OCI-LY1 (cell line): ENCODE data around the gene COL7A1.
A peak's percentile ranks its signal among the peaks of the same experiment; 100 is the strongest.

Experiments used
- H2AFZ ChIP-seq: fragments of 200-600 bp; sonication (generic), shearing (Covaris generic); 2 replicates; pipeline ENCODE4 v1.6.0; 2014; ENCODE audit warnings: antibody characterized with exemption, mild to moderate bottlenecking, low read length
- H3F3A ChIP-seq: fragments of 200-600 bp; sonication (generic), shearing (Covaris generic); 2 replicates; pipeline ENCODE4 v1.6.0; 2014; ENCODE audit warnings: mild to moderate bottlenecking, antibody characterized with exemption, low read length, moderate library complexity; ENCODE audit not compliant: insufficient read depth
- H3K27ac ChIP-seq: fragments of 200-600 bp; sonication (generic); 2 replicates; pipeline ENCODE4 v1.5.1; 2014; ENCODE audit warnings: low read length, mixed run types, mild to moderate bottlenecking, low read depth; ENCODE audit not compliant: poor library complexity, severe bottlenecking
- H3K27me3 ChIP-seq: fragments of 200-600 bp; sonication (generic); 2 replicates; pipeline ENCODE4 v1.6.0; 2014; ENCODE audit warnings: antibody characterized with exemption, mild to moderate bottlenecking, low read length, moderate library complexity; ENCODE audit not compliant: insufficient read depth
- H3K36me3 ChIP-seq: fragments of 200-600 bp; sonication (generic); 2 replicates; pipeline ENCODE4 v1.6.1; 2014; ENCODE audit warnings: mild to moderate bottlenecking, antibody characterized with exemption, low read length, moderate library complexity, mixed read lengths; ENCODE audit not compliant: insufficient read depth
- H3K4me1 ChIP-seq: fragments of 200-600 bp; sonication (generic); 2 replicates; pipeline ENCODE4 v1.5.1; 2014; ENCODE audit warnings: mild to moderate bottlenecking, low read length, moderate library complexity; ENCODE audit not compliant: insufficient read depth, severe bottlenecking
- H3K4me2 ChIP-seq: fragments of 200-600 bp; sonication (generic), shearing (Covaris generic); 2 replicates; pipeline ENCODE4 v1.6.1; 2014; ENCODE audit warnings: low read length
- H3K4me3 ChIP-seq: fragments of 200-600 bp; sonication (generic); 2 replicates; pipeline ENCODE4 v1.5.1; 2014; ENCODE audit warnings: low read length, low read depth, mild to moderate bottlenecking, mixed read lengths; ENCODE audit not compliant: poor library complexity, severe bottlenecking
- H3K79me2 ChIP-seq: fragments of 200-600 bp; shearing (Covaris generic); 2 replicates; pipeline ENCODE4 v1.6.1; 2016; ENCODE audit warnings: mixed run types, low read length, mixed read lengths; ENCODE audit not compliant: insufficient read depth
- H3K9ac ChIP-seq: fragments of 200-600 bp; sonication (generic), shearing (Covaris generic); 2 replicates; pipeline ENCODE4 v1.6.1; 2014; ENCODE audit warnings: mild to moderate bottlenecking, low read length, mixed read lengths
- H3K9me2 ChIP-seq: fragments of 200-600 bp; sonication (generic), shearing (Covaris generic); 2 replicates; pipeline ENCODE4 v1.6.1; 2014; ENCODE audit warnings: low read depth, mild to moderate bottlenecking, low read length, mixed read lengths
- H3K9me3 ChIP-seq: fragments of 200-600 bp; shearing (Covaris generic); 2 replicates; pipeline ENCODE4 v1.6.1; 2014; ENCODE audit warnings: low read length, mixed read lengths
- H4K20me1 ChIP-seq: fragments of 200-600 bp; sonication (generic), shearing (Covaris generic); 2 replicates; pipeline ENCODE4 v1.6.0; 2016; ENCODE audit warnings: mild to moderate bottlenecking, low read length; ENCODE audit not compliant: insufficient read depth
- EZH2 ChIP-seq: fragments of 200-600 bp; sonication (generic), shearing (Covaris generic); IDR thresholded peaks from 2 replicates; pipeline ENCODE4 v1.8.0; 2017; ENCODE audit warnings: borderline replicate concordance, mixed run types, mild to moderate bottlenecking, antibody characterized with exemption, low read length, moderate library complexity, mixed read lengths
- TF ChIP-seq, protein P1 (sequence below): fragments of 200-600 bp; sonication (generic), shearing (Covaris generic); IDR thresholded peaks from 2 replicates; pipeline ENCODE4 v1.5.1; 2017; ENCODE audit warnings: mild to moderate bottlenecking, antibody characterized with exemption, low read length, moderate library complexity, mixed read lengths

COL7A1 gene

DNA sequence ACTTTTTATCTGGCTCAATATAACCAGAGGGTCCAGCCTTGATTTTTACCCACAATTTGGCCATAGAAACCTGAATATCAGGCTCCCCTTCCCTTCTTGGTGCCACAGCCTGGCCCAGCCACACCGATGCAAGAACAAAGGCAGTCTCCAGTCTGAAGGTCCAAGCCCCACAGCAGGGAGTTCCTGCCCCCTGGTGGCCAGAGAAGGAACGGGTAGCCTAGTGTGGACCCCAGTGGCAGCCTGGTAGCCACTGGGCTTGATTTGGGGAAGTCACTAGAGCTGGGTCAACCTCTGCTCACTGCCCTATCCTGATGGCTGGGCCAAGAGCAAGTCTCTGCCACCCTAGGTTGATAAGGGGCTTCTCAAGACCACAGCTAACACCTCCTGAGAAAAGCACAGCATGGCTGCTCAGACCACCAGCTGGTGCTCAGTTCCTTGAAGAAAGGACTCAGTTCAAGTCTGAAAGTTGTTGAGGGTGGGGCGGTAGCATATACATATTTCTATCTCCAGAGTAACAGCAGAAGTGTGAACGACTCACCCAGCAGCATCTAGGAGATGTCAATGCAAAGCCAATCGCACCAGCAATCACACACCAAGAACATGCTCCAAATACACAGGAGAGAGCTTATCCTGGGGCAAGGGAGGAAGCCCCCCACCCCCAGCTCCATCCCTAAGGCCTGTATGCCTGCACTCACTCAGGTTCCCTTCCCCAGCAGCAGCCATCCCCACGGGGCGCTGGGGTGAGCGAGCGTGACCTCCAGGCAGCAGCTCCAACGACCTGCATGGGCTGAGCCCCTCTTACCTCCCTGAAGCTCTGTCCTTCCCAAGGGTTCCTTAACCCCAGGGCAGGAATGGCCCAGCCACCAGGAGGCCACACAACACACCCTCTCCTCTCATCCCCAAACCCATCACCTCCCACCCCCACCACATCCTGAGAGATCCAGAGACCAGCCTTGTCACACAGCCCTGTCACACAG lies 46.1 kb downstream of the COL7A1 start:
- Histone ChIP-seq H3F3A (no peaks in the 10 kb centered on the region), H3K27ac (no peak overlapping the region), H3K9me2 (no peaks in the 10 kb centered on the region), H3K9me3 (no peaks in the 10 kb centered on the region), H2AFZ (no peak overlapping the region), H3K4me3 (no peak overlapping the region), H3K9ac (no peak overlapping the region), H4K20me1 (no peaks in the 10 kb centered on the region), H3K4me1 (peaks cover 21% of the 10 kb centered on the region), H3K36me3 (peaks cover 34% of the 10 kb centered on the region), H3K4me2 (no peak overlapping the region), H3K27me3 (no peaks in the 10 kb centered on the region), H3K79me2 (no peaks in the 10 kb centered on the region)
- TF ChIP-seq EZH2, result no peak
- TF ChIP-seq, protein P1, sequence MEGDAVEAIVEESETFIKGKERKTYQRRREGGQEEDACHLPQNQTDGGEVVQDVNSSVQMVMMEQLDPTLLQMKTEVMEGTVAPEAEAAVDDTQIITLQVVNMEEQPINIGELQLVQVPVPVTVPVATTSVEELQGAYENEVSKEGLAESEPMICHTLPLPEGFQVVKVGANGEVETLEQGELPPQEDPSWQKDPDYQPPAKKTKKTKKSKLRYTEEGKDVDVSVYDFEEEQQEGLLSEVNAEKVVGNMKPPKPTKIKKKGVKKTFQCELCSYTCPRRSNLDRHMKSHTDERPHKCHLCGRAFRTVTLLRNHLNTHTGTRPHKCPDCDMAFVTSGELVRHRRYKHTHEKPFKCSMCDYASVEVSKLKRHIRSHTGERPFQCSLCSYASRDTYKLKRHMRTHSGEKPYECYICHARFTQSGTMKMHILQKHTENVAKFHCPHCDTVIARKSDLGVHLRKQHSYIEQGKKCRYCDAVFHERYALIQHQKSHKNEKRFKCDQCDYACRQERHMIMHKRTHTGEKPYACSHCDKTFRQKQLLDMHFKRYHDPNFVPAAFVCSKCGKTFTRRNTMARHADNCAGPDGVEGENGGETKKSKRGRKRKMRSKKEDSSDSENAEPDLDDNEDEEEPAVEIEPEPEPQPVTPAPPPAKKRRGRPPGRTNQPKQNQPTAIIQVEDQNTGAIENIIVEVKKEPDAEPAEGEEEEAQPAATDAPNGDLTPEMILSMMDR, result peak; percentile 98

GRCh38 chr3:48548126-48548525 lies 47.0 kb downstream of the COL7A1 start:
- H3K27ac ChIP-seq, result no peak overlapping the region
- H3K79me2 ChIP-seq, result no peaks in the 10 kb centered on the region
- no peaks in the 10 kb centered on the region for H3K27me3 ChIP-seq
- H3K9me2 ChIP-seq, result no peaks in the 10 kb centered on the region
- no peak overlapping the region for H3K4me3 ChIP-seq
- H3K36me3 ChIP-seq, result peaks cover 32% of the 10 kb centered on the region; the same call in 1 of the 2 replicates
- TF ChIP-seq, protein P1, result no peak
- TF ChIP-seq EZH2, result no peak
- no peak overlapping the region for H2AFZ ChIP-seq
- peaks cover 12% of the 10 kb centered on the region for H3K4me1 ChIP-seq
- H3F3A ChIP-seq, result no peaks in the 10 kb centered on the region
- H4K20me1 ChIP-seq, result no peaks in the 10 kb centered on the region
- H3K4me2 ChIP-seq, result no peak overlapping the region
- no peaks in the 10 kb centered on the region for H3K9me3 ChIP-seq
- H3K9ac ChIP-seq, result no peak overlapping the region

- TF ChIP-seq, protein P1, result no peak
- no peak for TF ChIP-seq EZH2
- Histone ChIP-seq H3K27ac (no peak overlapping the region), H3K27me3 (no peaks in the 10 kb centered on the region), H3K4me2 (no peak overlapping the region), H3K79me2 (no peaks in the 10 kb centered on the region), H3K9me2 (no peaks in the 10 kb centered on the region), H3K4me3 (no peak overlapping the region), H2AFZ (no peak overlapping the region), H3F3A (no peaks in the 10 kb centered on the region), H3K9ac (no peak overlapping the region), H4K20me1 (no peaks in the 10 kb centered on the region), H3K9me3 (no peaks in the 10 kb centered on the region), H3K4me1 (no peaks in the 10 kb centered on the region), H3K36me3 (peaks cover 35% of the 10 kb centered on the region; the same call in 1 of the 2 replicates)
Observed at GRCh38 chr3:48546203-48546829, 48.8 kb downstream of the COL7A1 start.
